Uterus (tissue), 2 donors: ENCODE measurements around the gene SYS1.

Source experiments
- CTCF ChIP-seq, 4 experiments: fragments of 200-600 bp in 2 of 4; fragments of 450-650 bp in 2 of 4; sonication (generic) in 2 of 4; IDR thresholded peaks; one replicate each; pipeline ENCODE4 v1.5.1; 2016 to 2019; ENCODE audit warnings: antibody characterized with exemption in 4 of 4, mild to moderate bottlenecking in 2 of 4, moderate library complexity in 1 of 4
- POLR2A ChIP-seq, 2 donors: fragments of 450-650 bp; IDR thresholded peaks; one replicate each; pipeline ENCODE4 v1.6.1; 2016; ENCODE audit warnings: antibody characterized with exemption in 2 of 2, mild to moderate bottlenecking in 1 of 2, moderate library complexity in 1 of 2

- no peak for TF ChIP-seq CTCF (IDR thresholded peaks at IDR 0.05)
- TF ChIP-seq POLR2A (IDR thresholded peaks at IDR 0.05), result no peak
Observed at GRCh38 chr20:45343532-45344167, 19.3 kb upstream of the SYS1 start.
